NCI-H128 (cell line): Measurements from ENCODE around the gene PALMD.

Source experiments
- DNase-seq: peaks from one replicate; lab custom pipeline; 2025; ENCODE audit not compliant: unreplicated experiment; lab: John Stamatoyannopoulos, UW

The PALMD gene

DNA sequence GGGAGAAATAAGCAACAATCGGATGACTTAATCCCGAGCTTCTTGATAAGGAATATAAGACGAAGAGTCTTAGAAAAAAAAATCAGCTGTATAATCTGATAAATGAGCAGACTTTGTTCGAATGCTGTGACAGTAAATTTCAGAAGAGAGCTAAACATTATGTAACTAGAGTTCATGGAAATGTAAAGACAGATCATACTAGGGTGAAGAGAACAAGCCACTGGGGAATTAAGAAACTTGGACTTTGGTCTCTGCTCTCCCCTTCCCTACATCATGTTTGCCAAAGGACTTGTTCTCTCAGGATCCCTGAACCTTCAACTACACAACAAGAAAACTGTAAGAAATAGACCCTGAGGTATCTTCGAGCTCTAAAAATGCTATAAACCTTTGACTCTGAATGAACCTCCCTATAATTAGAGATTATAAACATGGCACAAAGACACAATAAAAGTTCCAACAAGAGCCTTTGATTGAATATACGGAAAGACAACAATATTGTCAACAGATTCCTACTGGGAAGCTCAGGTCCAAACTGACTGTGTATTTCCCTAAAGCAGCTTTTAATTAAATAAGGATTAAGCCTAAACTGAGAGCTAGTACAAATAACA is 93.0 kb downstream of the PALMD start:
- DNase-seq: no peak

DNA sequence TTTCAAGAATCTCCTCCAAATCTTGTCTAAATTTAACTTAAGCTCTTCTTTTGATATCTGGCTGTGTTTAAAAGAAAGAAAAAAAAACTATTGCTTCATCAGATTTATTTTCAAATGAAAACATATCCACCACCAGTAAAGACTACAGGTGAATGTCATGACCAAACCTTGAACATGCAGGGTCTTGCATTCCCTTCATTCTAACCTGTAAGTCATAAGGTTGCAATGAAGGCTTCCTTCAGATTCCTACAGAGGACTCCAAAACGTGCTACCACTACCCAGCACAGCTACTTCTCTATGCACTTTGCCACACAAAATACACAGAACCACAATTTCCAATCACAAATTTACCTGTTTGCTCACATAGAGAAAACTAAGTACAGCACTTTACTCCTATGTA is 94.2 kb downstream of the PALMD start:
- no peak for DNase-seq
